ENCODE results near the gene HPX. TPM values are rescaled to one million over a fixed set of nuclear protein-coding genes. Genes with fewer than 3 reads are reported as not detected.

Gene HPX
- total RNA-seq, 1 donor from 2014 or later, result 1.4 TPM

GRCh38 chr11:6437423-6437822, 3.4 kb downstream of the HPX start:
- H3K36me3 Mint-ChIP-seq (ENCODE audit: low read depth, unreplicated experiment), result no peaks in the 10 kb centered on the region
- no peaks in the 10 kb centered on the region for H3K27me3 Mint-ChIP-seq (ENCODE audit: unreplicated experiment)
- H3K27ac Mint-ChIP-seq (ENCODE audit: unreplicated experiment), result no peak overlapping the region
- H3K4me3 Mint-ChIP-seq (ENCODE audit: unreplicated experiment), result no peak overlapping the region
- no peaks in the 10 kb centered on the region for H3K4me1 Mint-ChIP-seq (ENCODE audit: unreplicated experiment)
- H3K9me3 Mint-ChIP-seq (ENCODE audit: unreplicated experiment), result no peaks in the 10 kb centered on the region
- DNase-seq (ENCODE audit: low spot score), result no peak
- TF ChIP-seq, protein P1, sequence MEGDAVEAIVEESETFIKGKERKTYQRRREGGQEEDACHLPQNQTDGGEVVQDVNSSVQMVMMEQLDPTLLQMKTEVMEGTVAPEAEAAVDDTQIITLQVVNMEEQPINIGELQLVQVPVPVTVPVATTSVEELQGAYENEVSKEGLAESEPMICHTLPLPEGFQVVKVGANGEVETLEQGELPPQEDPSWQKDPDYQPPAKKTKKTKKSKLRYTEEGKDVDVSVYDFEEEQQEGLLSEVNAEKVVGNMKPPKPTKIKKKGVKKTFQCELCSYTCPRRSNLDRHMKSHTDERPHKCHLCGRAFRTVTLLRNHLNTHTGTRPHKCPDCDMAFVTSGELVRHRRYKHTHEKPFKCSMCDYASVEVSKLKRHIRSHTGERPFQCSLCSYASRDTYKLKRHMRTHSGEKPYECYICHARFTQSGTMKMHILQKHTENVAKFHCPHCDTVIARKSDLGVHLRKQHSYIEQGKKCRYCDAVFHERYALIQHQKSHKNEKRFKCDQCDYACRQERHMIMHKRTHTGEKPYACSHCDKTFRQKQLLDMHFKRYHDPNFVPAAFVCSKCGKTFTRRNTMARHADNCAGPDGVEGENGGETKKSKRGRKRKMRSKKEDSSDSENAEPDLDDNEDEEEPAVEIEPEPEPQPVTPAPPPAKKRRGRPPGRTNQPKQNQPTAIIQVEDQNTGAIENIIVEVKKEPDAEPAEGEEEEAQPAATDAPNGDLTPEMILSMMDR (IDR thresholded peaks at IDR 0.05; ENCODE audit: unreplicated experiment), result no peak

- DNase-seq (ENCODE audit: low spot score), result no peak
- H3K27ac Mint-ChIP-seq (ENCODE audit: unreplicated experiment), result no peak overlapping the region
- no peaks in the 10 kb centered on the region for H3K36me3 Mint-ChIP-seq (ENCODE audit: low read depth, unreplicated experiment)
- TF ChIP-seq, protein P1 (IDR thresholded peaks at IDR 0.05; ENCODE audit: unreplicated experiment), result no peak
- H3K4me3 Mint-ChIP-seq (ENCODE audit: unreplicated experiment), result no peak overlapping the region
- H3K9me3 Mint-ChIP-seq (ENCODE audit: unreplicated experiment), result no peaks in the 10 kb centered on the region
- no peaks in the 10 kb centered on the region for H3K4me1 Mint-ChIP-seq (ENCODE audit: unreplicated experiment)
- H3K27me3 Mint-ChIP-seq (ENCODE audit: unreplicated experiment), result no peaks in the 10 kb centered on the region
Measured at GRCh38 chr11:6433998-6434660, 6.7 kb downstream of the HPX start.

GRCh38 chr11:6431861-6432260, 8.9 kb downstream of the HPX start:
- Mint-ChIP-seq H3K36me3 (ENCODE audit: low read depth, unreplicated experiment) (no peaks in the 10 kb centered on the region), H3K9me3 (ENCODE audit: unreplicated experiment) (no peaks in the 10 kb centered on the region), H3K4me1 (ENCODE audit: unreplicated experiment) (no peaks in the 10 kb centered on the region), H3K4me3 (ENCODE audit: unreplicated experiment) (no peak overlapping the region), H3K27ac (ENCODE audit: unreplicated experiment) (no peak overlapping the region), H3K27me3 (ENCODE audit: unreplicated experiment) (no peaks in the 10 kb centered on the region)
- no peak for DNase-seq (ENCODE audit: low spot score)
- TF ChIP-seq, protein P1 (IDR thresholded peaks at IDR 0.05; ENCODE audit: unreplicated experiment), result no peak

DNA sequence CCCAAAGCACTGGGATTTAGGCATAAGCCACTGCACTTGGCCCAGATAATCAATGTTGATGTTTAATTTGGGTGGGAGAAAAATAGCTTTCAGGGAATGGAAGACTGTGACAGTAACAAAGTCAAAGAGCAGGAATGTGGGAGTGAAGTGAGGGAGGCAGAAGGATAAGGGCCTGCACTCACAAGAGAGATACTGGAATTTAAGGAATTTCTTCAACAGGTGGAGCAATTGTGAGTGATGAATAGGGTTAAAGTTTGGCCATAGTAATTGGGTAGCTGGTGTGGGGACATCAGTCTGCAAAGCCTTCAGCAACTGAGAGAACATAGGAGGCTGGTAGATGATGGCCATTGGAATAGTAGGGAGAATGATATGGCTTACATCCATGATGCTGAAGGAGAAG, 13.3 kb downstream of the HPX start:
- TF ChIP-seq, protein P1 (IDR thresholded peaks at IDR 0.05; ENCODE audit: unreplicated experiment), result no peak
- Mint-ChIP-seq H3K4me3 (ENCODE audit: unreplicated experiment) (no peak overlapping the region), H3K36me3 (ENCODE audit: low read depth, unreplicated experiment) (no peaks in the 10 kb centered on the region), H3K27ac (ENCODE audit: unreplicated experiment) (no peak overlapping the region), H3K27me3 (ENCODE audit: unreplicated experiment) (peaks cover 4% of the 10 kb centered on the region), H3K4me1 (ENCODE audit: unreplicated experiment) (no peaks in the 10 kb centered on the region), H3K9me3 (ENCODE audit: unreplicated experiment) (no peaks in the 10 kb centered on the region)
- DNase-seq (ENCODE audit: low spot score), result no peak

GRCh38 chr11:6420677-6421076, 20.1 kb downstream of the HPX start:
- DNase-seq (ENCODE audit: low spot score), result no peak
- Mint-ChIP-seq H3K4me3 (ENCODE audit: unreplicated experiment) (no peak overlapping the region), H3K4me1 (ENCODE audit: unreplicated experiment) (peaks cover 3% of the 10 kb centered on the region), H3K27me3 (ENCODE audit: unreplicated experiment) (peaks cover 5% of the 10 kb centered on the region), H3K9me3 (ENCODE audit: unreplicated experiment) (no peaks in the 10 kb centered on the region), H3K36me3 (ENCODE audit: low read depth, unreplicated experiment) (no peaks in the 10 kb centered on the region), H3K27ac (ENCODE audit: unreplicated experiment) (no peak overlapping the region)
- TF ChIP-seq, protein P1 (IDR thresholded peaks at IDR 0.05; ENCODE audit: unreplicated experiment), result no peak

All from endothelial cell (in vitro differentiated cells).